ENCODE results near the gene IGF1R.

- TF ChIP-seq, protein P1, sequence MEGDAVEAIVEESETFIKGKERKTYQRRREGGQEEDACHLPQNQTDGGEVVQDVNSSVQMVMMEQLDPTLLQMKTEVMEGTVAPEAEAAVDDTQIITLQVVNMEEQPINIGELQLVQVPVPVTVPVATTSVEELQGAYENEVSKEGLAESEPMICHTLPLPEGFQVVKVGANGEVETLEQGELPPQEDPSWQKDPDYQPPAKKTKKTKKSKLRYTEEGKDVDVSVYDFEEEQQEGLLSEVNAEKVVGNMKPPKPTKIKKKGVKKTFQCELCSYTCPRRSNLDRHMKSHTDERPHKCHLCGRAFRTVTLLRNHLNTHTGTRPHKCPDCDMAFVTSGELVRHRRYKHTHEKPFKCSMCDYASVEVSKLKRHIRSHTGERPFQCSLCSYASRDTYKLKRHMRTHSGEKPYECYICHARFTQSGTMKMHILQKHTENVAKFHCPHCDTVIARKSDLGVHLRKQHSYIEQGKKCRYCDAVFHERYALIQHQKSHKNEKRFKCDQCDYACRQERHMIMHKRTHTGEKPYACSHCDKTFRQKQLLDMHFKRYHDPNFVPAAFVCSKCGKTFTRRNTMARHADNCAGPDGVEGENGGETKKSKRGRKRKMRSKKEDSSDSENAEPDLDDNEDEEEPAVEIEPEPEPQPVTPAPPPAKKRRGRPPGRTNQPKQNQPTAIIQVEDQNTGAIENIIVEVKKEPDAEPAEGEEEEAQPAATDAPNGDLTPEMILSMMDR (IDR thresholded peaks at IDR 0.05), result no peak
- no peak for TF ChIP-seq POLR2A (IDR thresholded peaks at IDR 0.05)
Measured at GRCh38 chr15:98730860-98731711, 82.7 kb downstream of the IGF1R start.

All from adrenal gland (tissue), 5 donors.